Measurements from ENCODE around the gene C12orf56. TPM values are rescaled to one million over a fixed set of nuclear protein-coding genes. Genes with fewer than 3 reads are reported as not detected.

The C12orf56 gene
- total and polyA plus RNA-seq, 2 donors (not counting 3 experiments of a cell fraction or from before 2014, with no cell fraction given): 0.06 TPM; not detected in 1

DNA sequence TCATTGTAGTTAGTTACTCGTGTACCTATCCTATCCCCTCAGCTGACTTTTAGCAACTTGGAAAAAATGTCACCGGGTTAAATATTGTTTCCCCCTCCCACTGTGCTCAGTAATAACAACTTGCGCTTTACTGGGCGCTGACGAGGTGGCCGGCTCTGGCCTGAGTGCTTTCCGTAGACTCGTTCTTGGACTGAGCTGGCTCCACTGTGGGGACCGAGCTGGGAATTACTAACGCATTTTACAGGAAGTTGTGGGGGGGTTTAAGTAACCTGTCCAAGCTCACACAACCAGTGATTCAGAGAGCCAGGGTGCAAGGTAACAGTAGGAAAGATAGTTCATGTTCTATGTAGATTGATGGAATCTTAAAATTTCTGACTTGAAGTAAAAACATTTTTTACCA, 86.0 kb downstream of the C12orf56 start:
- DNase-seq (ENCODE audit: low read depth, low spot score): no peak
- no peak overlapping the region for H2AFZ ChIP-seq (ENCODE audit: low read depth, low read length)
- no TSS peak for BruUV-seq (replicated peaks)
- no peak overlapping the region for H3K4me2 ChIP-seq (ENCODE audit: insufficient read depth, low read length)
- no peaks in the 10 kb centered on the region for H3K9me1 ChIP-seq (replicated peaks; ENCODE audit: control insufficient read depth, extremely low read depth, insufficient read depth, low read length)
- no peak overlapping the region for H3K4me3 ChIP-seq (replicated peaks in 1 of 3; ENCODE audit: insufficient read depth in 1 of 3, low read depth in 1 of 3, low read length in 3 of 3)
- no peak for TF ChIP-seq FOS (IDR thresholded peaks at IDR 0.05; ENCODE audit: borderline replicate concordance, insufficient read depth, low read length)
- TF ChIP-seq, protein P1, sequence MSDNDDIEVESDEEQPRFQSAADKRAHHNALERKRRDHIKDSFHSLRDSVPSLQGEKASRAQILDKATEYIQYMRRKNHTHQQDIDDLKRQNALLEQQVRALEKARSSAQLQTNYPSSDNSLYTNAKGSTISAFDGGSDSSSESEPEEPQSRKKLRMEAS (IDR thresholded peaks at IDR 0.05; ENCODE audit: insufficient read depth, insufficient read length): no peak
- TF ChIP-seq, protein P2, sequence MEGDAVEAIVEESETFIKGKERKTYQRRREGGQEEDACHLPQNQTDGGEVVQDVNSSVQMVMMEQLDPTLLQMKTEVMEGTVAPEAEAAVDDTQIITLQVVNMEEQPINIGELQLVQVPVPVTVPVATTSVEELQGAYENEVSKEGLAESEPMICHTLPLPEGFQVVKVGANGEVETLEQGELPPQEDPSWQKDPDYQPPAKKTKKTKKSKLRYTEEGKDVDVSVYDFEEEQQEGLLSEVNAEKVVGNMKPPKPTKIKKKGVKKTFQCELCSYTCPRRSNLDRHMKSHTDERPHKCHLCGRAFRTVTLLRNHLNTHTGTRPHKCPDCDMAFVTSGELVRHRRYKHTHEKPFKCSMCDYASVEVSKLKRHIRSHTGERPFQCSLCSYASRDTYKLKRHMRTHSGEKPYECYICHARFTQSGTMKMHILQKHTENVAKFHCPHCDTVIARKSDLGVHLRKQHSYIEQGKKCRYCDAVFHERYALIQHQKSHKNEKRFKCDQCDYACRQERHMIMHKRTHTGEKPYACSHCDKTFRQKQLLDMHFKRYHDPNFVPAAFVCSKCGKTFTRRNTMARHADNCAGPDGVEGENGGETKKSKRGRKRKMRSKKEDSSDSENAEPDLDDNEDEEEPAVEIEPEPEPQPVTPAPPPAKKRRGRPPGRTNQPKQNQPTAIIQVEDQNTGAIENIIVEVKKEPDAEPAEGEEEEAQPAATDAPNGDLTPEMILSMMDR (IDR thresholded peaks at IDR 0.05; ENCODE audit: extremely low read depth in 1 of 2, insufficient read depth in 1 of 2, low read depth in 1 of 2, low read length in 2 of 2): no peak
- no peak for TF ChIP-seq POLR2AphosphoS5 (IDR thresholded peaks at IDR 0.05; ENCODE audit: insufficient read depth, low read depth, low read length)
- no peak for TF ChIP-seq EZH2 (IDR thresholded peaks at IDR 0.05; ENCODE audit: borderline replicate concordance, low read depth, low read length, severe bottlenecking)
- TF ChIP-seq JUN (IDR thresholded peaks at IDR 0.05; ENCODE audit: borderline replicate concordance, insufficient read depth, insufficient read length, low read depth): no peak
- no peak for TF ChIP-seq POLR2A (IDR thresholded peaks at IDR 0.05; ENCODE audit: low read depth, low read length)
- TF ChIP-seq MYC (IDR thresholded peaks at IDR 0.05; ENCODE audit: low read depth, low read length): no peak
- TF ChIP-seq GATA2 (IDR thresholded peaks at IDR 0.05; ENCODE audit: insufficient read depth, insufficient read length, low read depth, low read length): no peak
- POLR2A ChIA-PET: no interaction called here
- no peak overlapping the region for H3K27ac ChIP-seq (ENCODE audit: insufficient read depth, low read depth, low read length)
- CTCF ChIA-PET: no interaction called here
- H3K9ac ChIP-seq (replicated peaks; ENCODE audit: extremely low read depth, insufficient read depth, low read length): no peak overlapping the region
- no peaks in the 10 kb centered on the region for H3K36me3 ChIP-seq (ENCODE audit: control insufficient read depth in 2 of 2, extremely low read depth in 1 of 2, insufficient read depth in 2 of 2, low read length in 2 of 2)
- H3K27me3 ChIP-seq (ENCODE audit: control insufficient read depth in 2 of 2, insufficient read depth in 2 of 2, low read length in 2 of 2): peaks cover 3 to 4% of the 10 kb centered on the region in 2 experiments
- H4K20me1 ChIP-seq (replicated peaks; ENCODE audit: control insufficient read depth, extremely low read depth, insufficient read depth, low read length): no peaks in the 10 kb centered on the region
- H3K9me3 ChIP-seq (replicated peaks; ENCODE audit: control insufficient read depth, insufficient read depth, low read length): no peaks in the 10 kb centered on the region
- dilution Hi-C loops (cut with MboI; ENCODE audit: extremely low pct_ligation_motif_present, low sequenced_read_pairs): no loop called here
- intact Hi-C loops (cut with micrococcal nuclease): no loop called here
- no peaks in the 10 kb centered on the region for H3K79me2 ChIP-seq (ENCODE audit: control insufficient read depth, insufficient read depth, low read length)
- FAIRE-seq: no peak
- H3K4me1 ChIP-seq (ENCODE audit: control insufficient read depth, extremely low read depth, insufficient read depth, low read length): no peaks in the 10 kb centered on the region
